HG03039 (cell line): ENCODE measurements around the gene BPIFB4.
"Not testable (repeated sequence)": the region's sequence is repeated elsewhere in the genome, so short reads cannot be mapped to it uniquely, and the experiment has no call there.

ENCODE experiments used
- ATAC-seq: cut with Tn5 transposase; IDR thresholded peaks from one replicate; pipeline ENCODE4 v1.9.1; 2021; ENCODE audit warnings: mild to moderate bottlenecking, moderate library complexity; ENCODE audit not compliant: unreplicated experiment

Gene BPIFB4

DNA sequence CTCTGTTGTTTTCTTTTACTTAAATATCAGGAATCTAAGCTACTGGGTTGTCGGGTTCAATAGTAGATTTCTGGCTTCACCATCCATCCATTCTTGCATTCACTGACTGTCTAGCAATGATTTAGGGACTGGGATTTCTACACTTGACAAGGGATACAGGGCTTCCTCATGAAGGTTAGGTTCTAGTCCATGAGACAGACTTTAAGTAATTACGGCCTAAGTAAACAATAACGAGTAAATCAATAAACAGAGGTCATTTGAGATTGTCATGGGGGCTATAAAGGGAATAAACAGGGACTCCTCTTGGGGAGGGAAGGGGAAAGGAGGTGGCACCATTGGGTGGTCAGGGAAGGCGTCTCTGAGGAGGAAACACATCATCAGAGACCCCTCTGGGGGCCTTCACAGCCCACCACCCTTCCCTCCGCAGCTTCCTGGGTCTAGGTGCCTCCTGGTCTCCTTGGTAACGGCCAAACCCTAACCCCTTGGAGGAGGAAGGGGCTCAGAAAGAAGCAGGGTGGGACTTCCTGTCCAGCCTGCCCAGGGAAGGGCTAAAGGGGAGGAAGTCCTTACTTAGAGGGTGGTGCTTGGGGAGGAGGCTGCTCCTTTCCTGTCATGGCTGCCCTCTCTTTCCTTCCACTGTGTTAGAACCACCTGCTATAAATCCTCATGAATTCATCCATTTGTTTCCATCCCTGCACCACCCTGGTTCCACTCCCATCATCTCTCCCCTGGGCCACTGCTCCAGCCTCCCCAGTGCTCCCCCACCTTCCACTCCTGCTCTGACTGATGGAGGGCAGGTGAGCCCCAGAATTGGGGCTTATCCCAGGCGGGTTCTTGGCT lies 33.3 kb downstream of the BPIFB4 start:
- no peak for ATAC-seq

DNA sequence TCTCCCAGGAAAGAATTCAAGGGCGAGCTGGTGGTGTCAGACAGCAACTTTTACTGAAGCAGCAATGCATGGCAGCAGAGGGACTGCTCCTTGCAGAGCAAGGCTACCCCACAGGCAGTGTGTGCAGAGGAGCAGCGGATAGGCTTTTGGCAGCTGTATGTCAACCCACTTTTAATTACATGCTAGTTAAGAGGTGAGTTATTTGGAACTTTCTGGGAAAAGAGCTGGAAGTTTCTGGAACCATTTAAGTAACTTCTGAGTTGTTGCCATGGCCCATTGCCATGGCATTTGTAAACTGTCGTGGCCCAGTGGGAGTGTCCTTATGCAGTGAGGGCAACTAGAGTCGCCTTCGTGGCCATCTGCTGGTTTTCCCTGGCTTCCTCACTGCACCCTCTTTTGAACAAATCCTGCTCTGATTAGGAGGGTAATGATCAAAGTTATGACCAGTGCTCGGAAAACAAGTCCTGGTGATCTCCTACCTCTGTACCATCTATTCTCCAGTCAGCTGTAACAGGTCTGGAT lies 34.0 kb downstream of the BPIFB4 start:
- no peak for ATAC-seq

DNA sequence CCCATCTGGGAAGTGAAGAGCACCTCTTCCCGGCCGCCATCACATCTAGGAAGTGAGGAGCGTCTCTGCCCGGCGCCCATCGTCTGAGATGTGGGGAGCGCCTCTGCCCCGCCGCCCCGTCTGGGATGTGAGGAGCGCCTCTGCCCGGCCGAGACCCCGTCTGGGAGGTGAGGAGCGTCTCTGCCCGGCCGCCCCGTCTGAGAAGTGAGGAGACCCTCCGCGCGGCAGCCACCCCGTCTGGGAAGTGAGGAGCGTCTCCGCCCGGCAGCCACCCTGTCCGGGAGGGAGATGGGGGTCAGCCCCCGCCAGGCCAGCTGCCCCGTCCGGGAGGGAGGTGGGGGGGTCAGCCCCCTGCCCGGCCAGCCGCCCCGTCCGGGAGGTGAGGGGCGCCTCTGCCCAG lies 36.1 kb downstream of the BPIFB4 start:
- not testable (repeated sequence) for ATAC-seq

DNA sequence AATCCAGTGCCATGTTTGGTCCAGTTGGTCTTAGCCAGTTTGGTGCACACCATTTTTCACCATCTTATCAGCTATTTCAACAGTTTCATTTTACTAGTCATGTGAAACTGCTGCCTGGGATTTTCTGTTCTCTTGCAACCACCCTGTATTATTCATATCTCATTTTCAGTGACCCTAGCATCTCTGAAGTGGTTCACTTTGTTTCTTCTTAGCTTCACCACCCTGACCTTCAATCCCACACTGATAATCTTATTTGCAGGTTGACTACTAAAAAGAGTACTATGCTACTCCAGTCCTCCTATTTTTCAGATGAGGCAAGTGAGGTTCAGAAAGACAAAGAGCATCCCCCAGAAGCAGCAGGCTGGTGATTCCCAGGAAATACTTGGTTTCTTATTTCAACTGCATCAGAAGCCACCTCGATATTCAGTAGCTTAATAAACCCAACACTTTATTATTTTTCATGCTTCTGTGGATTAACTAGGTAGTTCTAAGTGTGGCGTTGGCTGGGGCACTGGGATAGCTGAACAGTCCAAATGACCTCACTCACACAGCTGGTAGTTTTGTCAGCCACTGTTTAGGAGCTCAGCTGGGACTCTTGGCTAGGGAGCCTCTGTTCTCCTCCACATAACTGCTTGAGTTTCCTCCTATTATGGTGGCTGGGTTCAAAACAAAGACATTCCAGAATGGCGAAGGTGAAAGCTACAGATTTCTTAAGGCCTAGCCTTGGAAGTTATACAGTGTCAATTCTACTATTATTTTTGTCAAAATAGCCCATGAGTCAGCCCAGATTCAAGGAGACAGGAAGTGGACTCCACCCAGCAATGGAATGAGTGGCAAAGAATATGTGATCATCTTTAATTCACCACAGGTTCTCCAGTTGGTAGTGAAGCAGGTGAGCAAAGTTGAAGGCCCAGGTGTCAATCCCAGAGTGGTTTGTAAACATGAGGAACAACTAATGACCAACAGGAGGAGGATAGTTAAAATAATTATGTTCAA lies 40.6 kb downstream of the BPIFB4 start:
- ATAC-seq, result no peak

DNA sequence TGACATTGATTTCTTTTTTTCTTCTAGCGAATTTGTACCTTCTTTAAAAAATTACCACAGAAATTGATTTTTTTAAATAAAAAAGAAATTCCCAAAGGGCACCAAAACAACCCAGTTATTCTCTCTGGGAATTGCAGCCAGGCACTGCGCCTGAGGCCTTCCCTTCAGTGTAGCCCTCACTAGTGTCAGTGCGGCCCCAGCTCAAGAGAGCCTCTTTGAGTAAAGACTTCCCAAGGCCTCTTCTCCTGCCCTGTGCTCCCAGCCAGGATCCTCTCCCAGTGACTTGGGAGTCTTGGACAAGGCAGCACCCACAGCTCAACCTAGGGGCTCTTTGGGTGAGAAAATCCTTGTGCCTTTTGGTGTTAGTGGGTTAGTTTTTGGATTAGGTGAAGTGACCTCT lies 41.5 kb downstream of the BPIFB4 start:
- ATAC-seq, result no peak

DNA sequence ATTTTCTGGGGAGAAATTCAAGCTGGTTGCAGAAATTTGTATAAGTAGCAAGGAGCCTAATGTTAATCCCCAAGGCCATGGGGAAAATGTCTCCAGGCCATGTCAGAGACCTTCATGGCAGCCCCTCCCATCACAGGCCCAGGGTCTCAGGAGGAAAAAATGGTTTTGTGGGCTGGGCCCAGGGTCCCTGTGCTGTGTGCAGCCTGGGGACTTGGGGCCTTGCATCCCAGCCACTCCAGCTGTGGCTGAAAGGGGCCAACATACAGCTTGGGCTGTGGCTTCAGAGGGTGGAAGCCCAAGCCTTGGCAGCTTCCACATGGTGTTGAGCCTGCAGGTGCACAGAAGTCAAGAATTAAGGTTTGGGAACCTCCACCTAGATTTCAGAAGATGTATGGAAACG lies 42.9 kb downstream of the BPIFB4 start:
- ATAC-seq, result not testable (repeated sequence)

DNA sequence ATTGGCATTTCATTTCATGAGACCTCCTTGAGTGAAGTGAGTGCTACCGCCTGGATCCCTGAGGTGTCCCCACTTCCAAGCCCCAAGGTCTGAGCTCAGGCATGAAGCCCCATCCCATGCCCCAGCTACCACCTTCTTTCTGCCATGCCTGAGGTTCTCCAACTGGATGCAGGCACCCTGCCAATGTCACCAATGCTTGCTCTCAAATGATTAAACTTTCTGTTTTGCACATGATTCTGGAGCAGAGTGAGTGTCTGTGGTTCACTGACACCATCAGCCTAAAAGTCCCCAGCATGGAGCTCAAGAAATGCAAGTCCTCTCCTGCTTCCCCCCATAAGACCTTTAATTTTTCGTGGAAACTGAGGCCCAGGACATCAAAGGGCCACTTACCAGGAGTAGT lies 44.8 kb downstream of the BPIFB4 start:
- no peak for ATAC-seq

DNA sequence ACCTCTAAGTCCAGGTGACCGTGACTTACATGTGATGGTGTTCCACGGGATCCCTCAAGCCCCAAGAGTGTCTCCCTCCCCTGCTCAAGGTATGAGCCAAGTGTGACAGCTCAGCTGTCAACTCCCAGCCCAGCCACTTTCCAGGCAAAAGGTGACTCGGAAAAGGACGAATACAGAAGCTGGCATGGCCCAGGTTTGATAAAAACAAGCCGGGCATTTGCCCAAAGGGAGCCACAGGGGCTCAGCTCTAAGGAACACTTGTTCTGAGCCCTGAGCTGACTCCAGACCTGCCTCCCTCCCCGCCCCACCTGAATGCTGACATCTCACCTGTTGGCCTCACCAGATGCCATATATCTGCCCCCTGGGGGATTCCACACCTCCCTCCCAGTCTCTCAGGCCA lies 45.6 kb downstream of the BPIFB4 start:
- no peak for ATAC-seq

DNA sequence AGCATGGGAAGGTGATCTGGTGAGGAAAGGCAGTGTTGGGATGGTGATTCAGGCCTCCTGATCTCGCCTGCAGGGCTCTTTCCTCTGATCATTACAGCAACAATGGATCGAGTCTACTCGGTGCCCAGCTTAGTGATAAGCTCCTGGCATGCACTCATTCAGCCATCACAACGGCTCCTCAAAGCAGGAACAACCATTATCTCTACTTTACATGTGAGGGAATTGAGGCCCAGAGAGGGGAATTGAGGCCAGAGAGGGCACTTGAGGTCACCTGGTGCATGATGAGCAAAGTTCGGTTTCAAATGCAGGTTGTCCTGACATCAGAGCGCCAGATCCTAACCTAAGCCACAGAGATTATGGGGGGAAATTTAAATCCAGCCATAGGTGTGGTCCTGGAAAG lies 46.5 kb downstream of the BPIFB4 start:
- ATAC-seq, result no peak

DNA sequence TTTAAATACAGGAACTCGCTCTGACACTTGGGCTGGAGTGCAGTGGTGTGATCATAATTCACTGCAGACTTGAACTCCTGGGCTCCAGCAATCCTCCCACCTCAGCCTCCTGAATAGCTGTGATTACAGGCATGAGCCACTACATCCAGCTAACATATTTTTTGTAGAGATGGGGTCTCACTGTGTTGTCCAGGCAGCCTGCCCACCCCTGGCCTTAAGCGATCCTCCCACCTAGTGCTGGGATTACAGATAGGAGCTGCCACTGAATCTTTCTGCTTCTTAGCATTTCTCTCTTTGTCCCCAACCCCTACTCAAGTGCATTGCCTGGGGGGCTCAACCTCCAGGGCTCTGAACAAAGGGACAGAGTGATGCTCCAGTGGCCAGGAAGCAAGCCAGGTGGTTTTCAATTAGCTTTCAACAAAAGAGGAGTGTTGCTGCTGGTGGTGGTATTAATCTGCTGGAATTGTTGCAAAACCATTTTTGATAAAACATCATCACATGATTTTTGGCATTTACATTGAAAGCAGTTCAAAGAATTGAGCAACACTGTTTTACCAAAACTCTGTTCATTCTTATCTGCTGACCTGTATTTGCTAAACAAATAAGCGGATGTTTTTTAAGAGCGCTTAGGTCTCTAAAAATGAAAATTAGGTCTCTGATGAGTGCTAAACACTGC lies 48.1 kb downstream of the BPIFB4 start:
- ATAC-seq, result no peak

DNA sequence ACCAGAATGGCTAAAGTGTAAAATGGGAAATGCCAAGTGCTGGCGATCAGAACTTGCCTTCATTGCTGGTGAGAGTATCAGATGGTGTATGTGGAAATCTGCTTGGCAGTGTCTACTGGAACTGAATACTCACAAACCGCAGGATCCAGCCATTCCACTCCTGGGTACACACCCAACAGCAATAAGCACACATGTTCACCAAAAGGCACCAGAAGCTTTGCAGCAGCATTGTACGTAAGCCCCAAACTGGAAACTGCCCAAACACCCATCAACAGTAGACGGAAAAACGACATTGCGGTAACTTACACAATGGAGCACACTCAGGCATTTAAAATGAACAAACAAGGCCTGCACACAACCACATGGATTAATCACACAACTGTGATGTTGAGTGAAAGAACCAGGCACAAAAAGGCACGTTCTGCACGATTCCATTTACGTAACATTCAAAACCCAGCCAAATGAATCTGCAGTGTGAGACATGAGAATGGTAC lies 51.2 kb downstream of the BPIFB4 start:
- no peak for ATAC-seq

DNA sequence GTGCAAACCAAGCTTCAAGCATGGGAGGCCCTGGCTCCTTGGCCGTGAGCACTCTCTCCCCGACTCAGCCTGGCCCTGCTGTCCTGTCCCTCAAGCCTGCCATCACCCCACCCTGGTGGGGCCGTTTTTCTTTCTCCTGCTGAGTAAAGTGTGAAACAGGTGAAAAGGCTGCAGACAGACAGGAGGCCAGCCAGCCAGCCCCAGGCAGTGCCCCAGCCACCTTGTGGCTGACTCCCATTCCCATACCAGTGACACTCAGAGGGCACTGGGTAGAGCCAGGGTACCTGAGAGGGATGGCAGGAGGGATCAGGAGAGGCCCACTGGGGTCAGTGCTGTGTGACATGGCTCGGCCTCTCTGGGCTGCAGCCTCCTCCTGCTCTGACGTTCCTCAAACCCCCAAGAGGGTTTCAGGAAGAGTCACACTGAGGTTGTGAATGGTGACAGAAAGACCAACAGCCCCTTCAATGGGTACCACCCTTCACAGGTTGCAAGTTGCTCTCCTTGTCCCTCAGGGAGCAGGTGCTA lies 52.6 kb downstream of the BPIFB4 start:
- no peak for ATAC-seq

DNA sequence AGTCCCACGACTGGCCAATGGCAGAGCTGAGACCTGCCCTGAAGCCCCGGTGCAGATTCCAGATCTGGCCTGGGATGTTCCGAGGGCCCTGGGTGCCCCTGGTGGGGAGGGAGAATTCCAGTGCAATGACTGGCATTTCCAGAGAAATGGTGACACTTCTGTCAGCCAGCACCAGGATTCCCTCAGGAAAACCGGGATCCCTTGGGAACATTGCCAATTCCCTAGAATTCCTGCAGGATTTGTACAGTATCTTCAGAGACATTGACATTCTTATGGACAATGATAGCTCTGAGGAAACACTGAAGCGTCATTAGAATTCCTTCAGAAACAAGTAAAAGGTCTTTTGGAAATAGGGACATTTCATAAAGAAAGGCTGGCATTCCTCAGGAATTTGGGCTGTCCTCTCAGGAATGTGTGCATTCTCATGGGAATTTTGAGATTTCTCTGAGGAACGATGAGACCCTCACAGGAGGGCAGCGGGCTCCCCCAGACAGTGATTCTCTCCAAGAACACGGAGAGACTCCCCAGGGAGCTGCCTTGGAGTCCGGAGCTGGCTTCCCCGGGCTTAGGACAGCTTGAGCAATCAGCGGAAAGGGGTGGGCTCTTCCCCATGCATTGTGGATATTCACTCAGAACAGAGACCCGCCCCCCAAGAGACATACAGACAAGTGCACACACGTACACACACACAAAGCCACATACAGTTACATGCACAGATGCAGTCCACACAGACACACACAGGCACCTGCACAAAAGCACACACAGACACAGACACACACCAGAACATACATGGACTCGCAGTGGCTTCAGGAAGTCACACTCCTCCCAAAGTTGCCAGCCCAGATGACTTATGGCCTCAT lies 53.3 kb downstream of the BPIFB4 start:
- no peak for ATAC-seq

DNA sequence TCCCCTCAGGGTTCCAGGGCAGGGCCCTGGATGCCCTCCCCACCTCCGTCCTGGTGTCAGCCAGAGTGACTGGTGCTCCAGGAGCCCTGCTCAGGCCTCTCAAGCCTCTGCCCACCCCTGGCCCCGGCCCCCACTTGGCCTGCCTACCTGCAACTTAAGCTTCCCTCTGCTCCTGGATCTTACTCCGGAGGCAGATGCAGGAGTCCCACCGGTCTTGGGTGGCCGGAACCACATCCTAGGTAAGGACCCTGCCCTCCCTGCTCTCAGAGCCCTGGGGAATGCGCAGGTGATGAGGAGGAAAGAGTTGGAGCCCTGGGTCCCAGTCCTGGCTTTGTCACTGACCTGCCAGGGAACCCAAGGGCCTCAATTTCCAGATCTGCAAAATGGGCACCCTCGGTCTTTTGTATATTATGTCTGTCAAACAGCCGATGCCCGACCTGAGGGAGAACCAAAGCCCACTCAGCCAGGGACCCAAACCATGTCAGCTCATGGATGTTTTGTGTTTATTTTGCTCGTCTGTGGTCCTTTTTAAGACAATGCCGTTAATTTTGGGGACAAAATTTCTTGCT lies 54.0 kb downstream of the BPIFB4 start:
- no peak for ATAC-seq

DNA sequence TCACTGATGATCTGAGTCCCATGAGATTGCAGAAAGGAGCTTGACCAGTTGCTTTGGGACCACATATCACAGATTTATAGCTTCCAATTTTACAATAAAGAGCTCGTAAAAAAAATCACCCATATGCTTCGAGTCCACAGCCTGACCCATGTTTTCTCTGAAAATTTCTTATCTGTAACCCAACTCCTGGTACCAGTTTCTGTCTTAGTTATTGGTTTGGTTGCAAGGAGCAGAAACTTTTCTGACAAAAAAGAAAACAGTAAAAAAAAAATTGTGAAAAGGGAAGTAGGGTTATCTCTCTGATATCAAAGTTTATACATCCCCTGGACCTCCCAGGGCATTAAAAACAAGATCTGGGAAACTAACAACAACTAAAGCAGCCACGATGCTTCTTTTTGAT lies 57.8 kb downstream of the BPIFB4 start:
- no peak for ATAC-seq

DNA sequence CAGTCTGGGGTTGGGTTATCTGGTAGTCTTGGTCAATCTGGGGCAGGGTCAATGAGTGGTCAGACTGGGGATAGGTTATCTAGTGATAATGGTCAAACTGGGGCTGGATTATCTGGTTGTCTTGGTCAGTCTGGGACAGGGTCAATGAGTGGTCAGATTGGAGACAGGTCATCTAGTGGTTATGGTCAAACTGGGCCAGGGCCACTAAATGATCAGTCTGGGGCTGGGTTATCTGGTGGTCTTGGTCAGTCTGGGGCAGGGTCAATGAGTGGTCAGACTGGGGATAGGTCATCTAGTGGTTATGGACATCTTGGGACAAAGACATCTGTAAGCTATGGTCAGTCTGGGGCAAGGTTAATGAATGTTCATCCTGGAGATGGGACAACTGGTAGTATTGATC lies 60.0 kb downstream of the BPIFB4 start:
- no peak for ATAC-seq

DNA sequence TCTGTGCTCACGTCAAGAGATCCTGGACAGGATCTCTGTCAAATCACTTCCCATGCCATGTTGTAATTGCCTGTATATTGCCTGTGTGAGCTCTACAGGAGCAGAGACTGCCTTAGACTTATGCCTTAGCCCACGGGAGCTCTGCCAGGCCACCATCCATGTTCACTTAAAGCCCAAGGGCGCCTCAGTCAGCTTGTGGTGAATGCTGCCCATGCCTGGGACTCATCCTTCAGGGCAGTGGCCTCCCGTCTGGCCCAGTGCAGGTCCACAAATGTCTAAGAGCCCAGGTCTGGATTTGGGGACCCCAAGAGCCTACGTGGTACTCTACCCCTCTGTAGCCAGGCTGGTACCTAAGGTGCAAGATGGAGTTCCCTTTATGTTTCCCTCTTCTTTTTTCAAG lies 66.1 kb downstream of the BPIFB4 start:
- no peak for ATAC-seq

DNA sequence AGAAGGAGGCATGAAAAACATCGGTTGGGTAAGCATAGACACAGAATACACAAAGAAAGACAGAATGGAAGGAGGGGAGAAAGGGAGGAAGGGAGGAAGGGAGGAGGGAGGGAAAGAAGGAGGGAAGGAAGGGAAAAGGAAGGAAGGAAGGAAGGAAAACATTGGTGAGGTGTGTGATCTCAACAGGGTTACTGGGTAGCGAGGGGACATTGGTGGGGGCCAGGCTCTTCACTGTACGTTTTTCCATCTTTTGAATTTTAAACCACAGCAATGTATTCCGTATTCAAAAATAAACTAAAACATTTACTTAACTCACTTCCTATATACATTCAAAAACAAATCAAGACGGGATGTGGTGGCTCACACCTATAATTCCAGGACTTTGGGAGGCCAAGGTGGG lies 67.9 kb downstream of the BPIFB4 start:
- no peak for ATAC-seq

DNA sequence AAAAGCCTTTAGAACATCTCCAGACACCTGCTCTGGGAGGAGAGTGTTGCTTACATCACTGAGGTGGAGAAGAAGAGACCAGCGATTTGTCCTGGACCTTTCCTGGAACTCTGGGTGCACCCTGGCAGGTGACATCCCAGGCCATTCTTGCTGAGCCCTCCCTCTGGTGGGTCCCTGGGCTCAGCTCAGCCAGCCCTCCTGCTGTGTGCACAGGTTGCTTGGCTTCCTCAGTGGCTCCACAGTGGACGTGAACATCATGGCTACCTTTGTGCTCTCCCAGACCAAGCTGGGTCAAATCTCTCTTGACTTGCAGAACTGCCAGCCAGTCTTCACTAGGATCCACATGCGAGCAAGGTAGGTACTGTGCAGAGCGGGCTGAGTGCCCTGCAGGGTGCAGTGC lies 68.6 kb downstream of the BPIFB4 start:
- no peak for ATAC-seq
